ENCODE measurements around the gene ELMOD1. TPM values are rescaled to one million over a fixed set of nuclear protein-coding genes. Genes with fewer than 3 reads are reported as not detected.

ELMOD1 gene
- total RNA-seq, 1 donor from 2014 or later = 0.36 TPM

- intact Hi-C loops (cut with DNase I) = no loop called here
- DNase-seq (ENCODE audit: low spot score) (no peak), ATAC-seq (peak; percentile 22)
Measured at GRCh38 chr11:107705027-107705426, 114.1 kb downstream of the ELMOD1 start.

DNA sequence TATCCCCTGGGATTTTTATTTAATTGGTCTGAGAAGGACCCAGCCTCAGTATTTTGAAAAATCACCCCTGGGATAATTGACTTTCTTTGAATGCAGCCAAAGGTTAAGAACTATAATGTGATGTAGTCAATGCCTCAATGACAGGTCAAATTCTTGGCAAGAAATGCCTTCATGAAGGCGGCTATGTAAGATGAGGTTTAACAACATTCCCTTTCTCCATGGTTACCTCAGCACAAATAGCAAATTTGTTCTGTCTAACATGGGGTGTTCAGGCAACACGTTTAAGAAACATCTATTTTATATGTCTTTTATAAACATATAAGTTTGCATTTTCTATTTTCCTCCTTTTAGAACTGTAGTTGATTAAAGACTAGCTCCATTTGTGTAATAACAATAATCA lies 115.6 kb downstream of the ELMOD1 start:
- ATAC-seq (no peak), DNase-seq (ENCODE audit: low spot score) (no peak)
- intact Hi-C loops (cut with DNase I) = no loop called here

DNA sequence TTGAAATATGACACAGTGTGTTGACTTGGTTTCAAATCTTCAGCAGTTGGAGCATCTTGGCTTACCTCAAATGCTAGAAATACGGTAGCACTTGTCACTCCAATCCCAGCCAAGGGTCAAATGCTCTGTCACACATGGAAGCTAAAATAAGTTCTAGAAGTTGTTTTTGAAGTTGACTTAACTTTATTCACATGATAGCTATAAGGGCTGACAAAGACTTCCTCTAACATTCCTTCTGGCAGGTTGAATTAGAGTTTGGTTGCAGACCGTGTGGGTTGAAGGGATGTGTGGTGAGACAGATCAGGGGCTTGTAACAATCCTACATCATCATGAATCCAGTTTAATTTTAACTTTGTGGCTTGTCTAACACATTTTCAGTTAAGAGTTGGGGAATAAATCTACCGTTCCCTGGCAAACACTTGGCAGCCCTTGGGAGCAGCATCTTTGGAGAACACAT lies 116.3 kb downstream of the ELMOD1 start:
- ATAC-seq (no peak), DNase-seq (ENCODE audit: low spot score) (no peak)
- intact Hi-C loops (cut with DNase I) = no loop called here

- intact Hi-C loops (cut with DNase I) = no loop called here
- ATAC-seq (no peak), DNase-seq (ENCODE audit: low spot score) (no peak)
Measured at GRCh38 chr11:107707807-107708206, 116.9 kb downstream of the ELMOD1 start.

GRCh38 chr11:107708792-107709191 lies 117.8 kb downstream of the ELMOD1 start:
- DNase-seq (ENCODE audit: low spot score) (no peak), ATAC-seq (no peak)
- intact Hi-C loops (cut with DNase I) = no loop called here

DNA sequence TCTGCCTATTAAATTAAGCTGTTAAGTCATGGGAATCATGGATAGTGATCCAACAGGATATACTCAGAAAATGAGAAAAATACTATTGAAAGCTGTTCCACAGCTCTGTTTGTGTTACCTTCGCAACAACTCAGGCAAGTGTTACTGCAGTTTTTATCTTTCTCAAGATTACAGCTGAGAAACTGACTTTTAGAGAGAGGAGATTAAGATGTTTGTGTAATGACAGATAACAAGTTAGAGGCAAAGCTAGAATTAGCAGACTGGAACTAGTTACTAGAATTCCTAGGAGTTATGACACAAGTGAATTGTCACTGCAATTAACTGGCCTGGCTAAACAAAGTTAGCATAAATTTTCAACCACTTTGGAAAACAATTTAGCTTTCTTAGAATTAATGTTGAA lies 119.4 kb downstream of the ELMOD1 start:
- ATAC-seq = no peak
- no peak for DNase-seq (ENCODE audit: low spot score)
- intact Hi-C loops (cut with DNase I) = no loop called here

- ATAC-seq (no peak), DNase-seq (ENCODE audit: low spot score) (no peak)
- intact Hi-C loops (cut with DNase I) = no loop called here
Measured at GRCh38 chr11:107711861-107712755, 121.2 kb downstream of the ELMOD1 start, which contains the start of gene SLN. Gene SLN (minus strand): TSS chr11:107712056.

DNA sequence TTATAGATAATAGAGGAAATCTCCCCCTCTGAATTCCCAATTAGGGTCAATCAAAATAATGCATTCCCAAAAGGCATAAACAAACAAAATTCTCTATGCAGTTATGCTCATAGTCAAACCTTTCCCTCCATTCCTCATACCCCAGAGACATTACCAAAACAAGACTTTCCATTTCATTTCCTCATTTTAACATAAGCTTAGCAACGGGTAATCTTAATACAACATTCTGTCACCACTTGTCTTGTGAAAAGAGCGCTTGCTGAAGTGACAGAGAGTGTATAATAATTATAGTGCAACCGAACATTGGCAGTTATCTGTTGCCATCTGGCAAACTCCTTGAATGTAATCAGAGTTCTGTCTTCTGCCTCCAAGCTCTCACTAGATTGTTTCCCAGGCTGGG lies 122.1 kb downstream of the ELMOD1 start:
- no peak for DNase-seq (ENCODE audit: low spot score)
- ATAC-seq = no peak
- intact Hi-C loops (cut with DNase I) = no loop called here

Other genes with a start within 250 kb of the ELMOD1 start
- gene CWF19L2, start 133.3 kb upstream of the ELMOD1 start, total RNA-seq = 28.7 TPM
- 11.6 TPM for gene ALKBH8, start 25.4 kb upstream of the ELMOD1 start, total RNA-seq
- not detected for gene SLN, start 120.9 kb downstream of the ELMOD1 start, total RNA-seq